ENCODE data around the gene PHAF1. TPM values are rescaled to one million over a fixed set of nuclear protein-coding genes. Genes with fewer than 3 reads are reported as not detected.

The PHAF1 gene
- total and polyA plus RNA-seq, 2 of the 13 experiments (the other 11 are each of a cell fraction or from before 2014, with no cell fraction given) = 48.3 to 174 TPM

DNA sequence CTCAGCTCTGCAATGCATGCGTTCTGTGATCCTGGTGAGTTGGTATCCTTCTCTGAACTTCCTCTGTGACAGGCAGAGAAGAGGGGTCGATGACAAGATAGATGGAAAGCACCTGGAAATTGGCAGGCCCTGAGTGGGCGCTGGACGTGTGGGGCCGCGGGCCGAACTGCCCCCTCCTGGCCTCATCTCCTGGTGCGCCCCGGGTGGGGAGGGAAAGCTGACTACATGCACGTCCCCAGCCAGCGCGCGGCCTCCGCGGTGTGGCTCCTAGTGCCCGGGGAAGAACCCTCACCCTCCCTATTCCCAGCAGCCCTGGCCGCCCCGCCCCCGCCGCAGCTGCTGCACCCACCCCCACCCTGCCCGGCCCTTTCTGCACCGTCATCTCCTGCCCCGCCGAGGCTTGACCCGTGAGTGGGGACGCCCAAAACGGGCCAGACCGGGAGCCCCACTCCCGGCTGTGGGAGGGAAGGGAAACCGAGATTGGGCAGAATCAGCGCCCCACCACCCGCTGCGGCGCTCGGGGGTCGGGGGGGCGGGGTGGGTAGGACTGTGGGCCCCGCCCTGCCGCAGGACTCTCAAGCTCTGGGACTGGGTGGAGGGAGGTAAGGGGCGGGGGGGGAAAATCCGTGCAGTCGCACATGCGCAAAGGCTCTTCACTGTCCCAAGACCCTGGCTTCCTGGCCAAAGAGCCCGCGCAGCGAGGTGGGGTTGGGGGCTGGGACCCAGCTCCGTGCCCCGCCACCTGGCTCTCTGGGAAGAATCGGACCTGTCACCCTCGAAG lies 60.6 kb downstream of the PHAF1 start, which contains the start of gene NOL3 (continued):
- TF ChIP-seq MAZ (IDR thresholded peaks at IDR 0.05; ENCODE audit: borderline replicate concordance, low read depth, low read length) (peak; percentile 40; the same call in 1 of the 2 replicates), MAZ (CRISPR knock-in tag; IDR thresholded peaks at IDR 0.05; ENCODE audit: low read depth) (peak; percentile 73), ZNF430 (CRISPR knock-in tag; IDR thresholded peaks at IDR 0.05) (no peak), ZNF766 (CRISPR knock-in tag; IDR thresholded peaks at IDR 0.05; ENCODE audit: borderline replicate concordance) (no peak), ZNF781 (CRISPR knock-in tag; IDR thresholded peaks at IDR 0.05; ENCODE audit: borderline replicate concordance, not compliant biosample characterization) (no peak), FOSL2 (CRISPR knock-in tag; IDR thresholded peaks at IDR 0.05) (0 out of 2 replicates have a peak, but pooled peaks have one; percentile 4), CCDC6 (CRISPR knock-in tag; IDR thresholded peaks at IDR 0.05) (no peak), ZNF546 (CRISPR knock-in tag; conservative IDR thresholded peaks at IDR 0.05) (no peak), ZNF629 (CRISPR knock-in tag; conservative IDR thresholded peaks at IDR 0.05) (no peak), ZBTB44 (CRISPR knock-in tag; IDR thresholded peaks at IDR 0.05) (peak; percentile 59; the same call in 1 of the 2 replicates), AGO2 (optimal IDR thresholded peaks at IDR 0.05; ENCODE audit: low read depth, low read length) (peak; percentile 20), ARID2 (CRISPR knock-in tag; IDR thresholded peaks at IDR 0.05; ENCODE audit: borderline replicate concordance) (0 out of 2 replicates have a peak, but pooled peaks have one; percentile 30), LCORL (IDR thresholded peaks at IDR 0.05) (0 out of 2 replicates have a peak, but pooled peaks have one; percentile 16), LCORL (CRISPR knock-in tag; IDR thresholded peaks at IDR 0.05) (peak; percentile 71)
- TF ChIP-seq, protein P1, sequence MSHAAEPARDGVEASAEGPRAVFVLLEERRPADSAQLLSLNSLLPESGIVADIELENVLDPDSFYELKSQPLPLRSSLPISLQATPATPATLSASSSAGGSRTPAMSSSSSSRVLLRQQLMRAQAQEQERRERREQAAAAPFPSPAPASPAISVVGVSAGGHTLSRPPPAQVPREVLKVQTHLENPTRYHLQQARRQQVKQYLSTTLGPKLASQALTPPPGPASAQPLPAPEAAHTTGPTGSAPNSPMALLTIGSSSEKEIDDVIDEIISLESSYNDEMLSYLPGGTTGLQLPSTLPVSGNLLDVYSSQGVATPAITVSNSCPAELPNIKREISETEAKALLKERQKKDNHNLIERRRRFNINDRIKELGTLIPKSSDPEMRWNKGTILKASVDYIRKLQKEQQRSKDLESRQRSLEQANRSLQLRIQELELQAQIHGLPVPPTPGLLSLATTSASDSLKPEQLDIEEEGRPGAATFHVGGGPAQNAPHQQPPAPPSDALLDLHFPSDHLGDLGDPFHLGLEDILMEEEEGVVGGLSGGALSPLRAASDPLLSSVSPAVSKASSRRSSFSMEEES (CRISPR knock-in tag; IDR thresholded peaks at IDR 0.05) = 0 out of 2 replicates have a peak, but pooled peaks have one; percentile 38
- TF ChIP-seq, protein P2, sequence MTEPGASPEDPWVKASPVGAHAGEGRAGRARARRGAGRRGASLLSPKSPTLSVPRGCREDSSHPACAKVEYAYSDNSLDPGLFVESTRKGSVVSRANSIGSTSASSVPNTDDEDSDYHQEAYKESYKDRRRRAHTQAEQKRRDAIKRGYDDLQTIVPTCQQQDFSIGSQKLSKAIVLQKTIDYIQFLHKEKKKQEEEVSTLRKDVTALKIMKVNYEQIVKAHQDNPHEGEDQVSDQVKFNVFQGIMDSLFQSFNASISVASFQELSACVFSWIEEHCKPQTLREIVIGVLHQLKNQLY (CRISPR knock-in tag; IDR thresholded peaks at IDR 0.05) = peak; percentile 47; the same call in 1 of the 2 replicates
- TF ChIP-seq, protein P3, sequence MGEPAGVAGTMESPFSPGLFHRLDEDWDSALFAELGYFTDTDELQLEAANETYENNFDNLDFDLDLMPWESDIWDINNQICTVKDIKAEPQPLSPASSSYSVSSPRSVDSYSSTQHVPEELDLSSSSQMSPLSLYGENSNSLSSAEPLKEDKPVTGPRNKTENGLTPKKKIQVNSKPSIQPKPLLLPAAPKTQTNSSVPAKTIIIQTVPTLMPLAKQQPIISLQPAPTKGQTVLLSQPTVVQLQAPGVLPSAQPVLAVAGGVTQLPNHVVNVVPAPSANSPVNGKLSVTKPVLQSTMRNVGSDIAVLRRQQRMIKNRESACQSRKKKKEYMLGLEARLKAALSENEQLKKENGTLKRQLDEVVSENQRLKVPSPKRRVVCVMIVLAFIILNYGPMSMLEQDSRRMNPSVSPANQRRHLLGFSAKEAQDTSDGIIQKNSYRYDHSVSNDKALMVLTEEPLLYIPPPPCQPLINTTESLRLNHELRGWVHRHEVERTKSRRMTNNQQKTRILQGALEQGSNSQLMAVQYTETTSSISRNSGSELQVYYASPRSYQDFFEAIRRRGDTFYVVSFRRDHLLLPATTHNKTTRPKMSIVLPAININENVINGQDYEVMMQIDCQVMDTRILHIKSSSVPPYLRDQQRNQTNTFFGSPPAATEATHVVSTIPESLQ (CRISPR knock-in tag; conservative IDR thresholded peaks at IDR 0.05) = 0 out of 2 replicates have a peak, but pooled peaks have one; percentile 73
- TF ChIP-seq, protein P4, sequence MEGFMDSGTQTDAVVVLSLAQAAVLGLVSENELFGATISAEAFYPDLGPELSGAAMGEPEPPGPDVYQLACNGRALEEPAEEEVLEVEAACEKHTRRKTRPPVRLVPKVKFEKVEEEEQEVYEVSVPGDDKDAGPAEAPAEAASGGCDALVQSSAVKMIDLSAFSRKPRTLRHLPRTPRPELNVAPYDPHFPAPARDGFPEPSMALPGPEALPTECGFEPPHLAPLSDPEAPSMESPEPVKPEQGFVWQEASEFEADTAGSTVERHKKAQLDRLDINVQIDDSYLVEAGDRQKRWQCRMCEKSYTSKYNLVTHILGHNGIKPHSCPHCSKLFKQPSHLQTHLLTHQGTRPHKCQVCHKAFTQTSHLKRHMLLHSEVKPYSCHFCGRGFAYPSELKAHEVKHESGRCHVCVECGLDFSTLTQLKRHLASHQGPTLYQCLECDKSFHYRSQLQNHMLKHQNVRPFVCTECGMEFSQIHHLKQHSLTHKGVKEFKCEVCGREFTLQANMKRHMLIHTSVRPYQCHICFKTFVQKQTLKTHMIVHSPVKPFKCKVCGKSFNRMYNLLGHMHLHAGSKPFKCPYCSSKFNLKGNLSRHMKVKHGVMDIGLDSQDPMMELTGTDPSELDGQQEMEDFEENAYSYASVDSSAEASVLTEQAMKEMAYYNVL (CRISPR knock-in tag; IDR thresholded peaks at IDR 0.05; ENCODE audit: borderline replicate concordance) = peak; percentile 38; the same call in 1 of the 2 replicates
- TF ChIP-seq, protein P5, sequence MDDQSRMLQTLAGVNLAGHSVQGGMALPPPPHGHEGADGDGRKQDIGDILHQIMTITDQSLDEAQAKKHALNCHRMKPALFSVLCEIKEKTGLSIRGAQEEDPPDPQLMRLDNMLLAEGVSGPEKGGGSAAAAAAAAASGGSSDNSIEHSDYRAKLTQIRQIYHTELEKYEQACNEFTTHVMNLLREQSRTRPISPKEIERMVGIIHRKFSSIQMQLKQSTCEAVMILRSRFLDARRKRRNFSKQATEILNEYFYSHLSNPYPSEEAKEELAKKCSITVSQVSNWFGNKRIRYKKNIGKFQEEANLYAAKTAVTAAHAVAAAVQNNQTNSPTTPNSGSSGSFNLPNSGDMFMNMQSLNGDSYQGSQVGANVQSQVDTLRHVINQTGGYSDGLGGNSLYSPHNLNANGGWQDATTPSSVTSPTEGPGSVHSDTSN (CRISPR knock-in tag; IDR thresholded peaks at IDR 0.05; ENCODE audit: borderline replicate concordance) = no peak

Data from HepG2 (cell line).